ENCODE results near the gene CNTN5.

Gene CNTN5

GRCh38 chr11:99501655-99502054 is 480.9 kb downstream of the CNTN5 start:
- TF ChIP-seq, protein P1, sequence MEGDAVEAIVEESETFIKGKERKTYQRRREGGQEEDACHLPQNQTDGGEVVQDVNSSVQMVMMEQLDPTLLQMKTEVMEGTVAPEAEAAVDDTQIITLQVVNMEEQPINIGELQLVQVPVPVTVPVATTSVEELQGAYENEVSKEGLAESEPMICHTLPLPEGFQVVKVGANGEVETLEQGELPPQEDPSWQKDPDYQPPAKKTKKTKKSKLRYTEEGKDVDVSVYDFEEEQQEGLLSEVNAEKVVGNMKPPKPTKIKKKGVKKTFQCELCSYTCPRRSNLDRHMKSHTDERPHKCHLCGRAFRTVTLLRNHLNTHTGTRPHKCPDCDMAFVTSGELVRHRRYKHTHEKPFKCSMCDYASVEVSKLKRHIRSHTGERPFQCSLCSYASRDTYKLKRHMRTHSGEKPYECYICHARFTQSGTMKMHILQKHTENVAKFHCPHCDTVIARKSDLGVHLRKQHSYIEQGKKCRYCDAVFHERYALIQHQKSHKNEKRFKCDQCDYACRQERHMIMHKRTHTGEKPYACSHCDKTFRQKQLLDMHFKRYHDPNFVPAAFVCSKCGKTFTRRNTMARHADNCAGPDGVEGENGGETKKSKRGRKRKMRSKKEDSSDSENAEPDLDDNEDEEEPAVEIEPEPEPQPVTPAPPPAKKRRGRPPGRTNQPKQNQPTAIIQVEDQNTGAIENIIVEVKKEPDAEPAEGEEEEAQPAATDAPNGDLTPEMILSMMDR (IDR thresholded peaks at IDR 0.05; ENCODE audit: poor library complexity, severe bottlenecking), result no peak

DNA sequence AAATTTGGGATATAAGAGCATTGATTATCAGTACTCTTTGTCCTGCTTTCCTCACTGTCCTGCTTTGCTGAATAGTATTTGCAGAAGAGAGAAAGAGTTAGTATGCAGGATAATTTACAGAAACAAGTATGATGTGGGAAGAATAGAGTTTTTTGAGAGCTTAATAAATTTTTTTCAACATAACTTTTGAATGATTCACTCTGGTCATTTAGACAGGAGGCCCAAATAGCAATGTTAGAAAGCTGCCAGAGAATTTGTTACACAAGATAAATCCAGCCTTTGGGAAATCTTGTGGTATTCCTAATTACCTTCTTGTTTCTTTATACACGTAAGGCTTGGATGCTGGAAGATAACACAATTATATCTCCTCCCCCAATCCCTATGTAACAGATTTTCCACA is 484.6 kb downstream of the CNTN5 start:
- no peaks in the 10 kb centered on the region for H3K4me1 ChIP-seq (ENCODE audit: insufficient read depth, poor library complexity, severe bottlenecking)
- ATAC-seq (ENCODE audit: low read depth), result 0 out of 3 replicates have a peak, but pooled peaks have one; percentile 19
- TF ChIP-seq, protein P1 (IDR thresholded peaks at IDR 0.05; ENCODE audit: poor library complexity, severe bottlenecking), result no peak
- no peaks in the 10 kb centered on the region for H3K36me3 ChIP-seq (ENCODE audit: low read depth)
- no peak overlapping the region for H3K4me3 ChIP-seq (ENCODE audit: severe bottlenecking)
- peaks cover 11% of the 10 kb centered on the region for H3K27me3 ChIP-seq (ENCODE audit: insufficient read depth, poor library complexity, severe bottlenecking)
- no peak for DNase-seq (ENCODE audit: low spot score)
- no peaks in the 10 kb centered on the region for H3K9me3 ChIP-seq (ENCODE audit: severe bottlenecking)
- no peak overlapping the region for H3K27ac ChIP-seq (ENCODE audit: poor library complexity, severe bottlenecking)

More at GRCh38 chr11:99501655-99502054, 480.9 kb downstream of the CNTN5 start:
- DNase-seq (ENCODE audit: low spot score) (no peak), ATAC-seq (ENCODE audit: low read depth) (no peak)
- Histone ChIP-seq H3K4me1 (ENCODE audit: insufficient read depth, poor library complexity, severe bottlenecking) (no peaks in the 10 kb centered on the region), H3K27ac (ENCODE audit: poor library complexity, severe bottlenecking) (no peak overlapping the region), H3K36me3 (ENCODE audit: low read depth) (no peaks in the 10 kb centered on the region), H3K9me3 (ENCODE audit: severe bottlenecking) (no peaks in the 10 kb centered on the region), H3K27me3 (ENCODE audit: insufficient read depth, poor library complexity, severe bottlenecking) (peaks cover 16% of the 10 kb centered on the region), H3K4me3 (ENCODE audit: severe bottlenecking) (no peak overlapping the region)

DNA sequence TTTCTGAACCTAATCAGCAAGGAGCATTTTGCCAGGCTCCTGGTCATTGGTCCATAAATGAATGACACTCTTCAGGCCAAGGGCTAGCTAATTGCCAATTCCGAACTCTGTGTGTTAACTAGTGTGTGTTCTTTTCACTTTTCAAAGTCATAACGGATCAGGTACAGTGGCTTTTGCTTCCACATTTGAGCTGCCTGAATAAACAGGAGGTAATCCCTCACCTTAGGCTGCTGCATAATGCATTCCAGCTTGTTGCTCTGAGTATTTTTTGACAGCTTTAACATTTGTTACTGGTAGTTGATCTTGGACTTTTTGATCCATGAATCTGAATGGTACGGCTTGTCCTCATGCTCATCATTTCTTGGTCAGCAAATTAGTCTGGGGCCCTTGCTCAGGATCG is 485.1 kb downstream of the CNTN5 start:
- H3K4me1 ChIP-seq (ENCODE audit: insufficient read depth, poor library complexity, severe bottlenecking), result no peaks in the 10 kb centered on the region
- ATAC-seq (ENCODE audit: low read depth), result no peak
- DNase-seq (ENCODE audit: low spot score), result no peak
- no peaks in the 10 kb centered on the region for H3K9me3 ChIP-seq (ENCODE audit: severe bottlenecking)
- no peak overlapping the region for H3K4me3 ChIP-seq (ENCODE audit: severe bottlenecking)
- TF ChIP-seq, protein P1 (IDR thresholded peaks at IDR 0.05; ENCODE audit: poor library complexity, severe bottlenecking), result no peak
- H3K27me3 ChIP-seq (ENCODE audit: insufficient read depth, poor library complexity, severe bottlenecking), result peaks cover 10% of the 10 kb centered on the region
- no peak overlapping the region for H3K27ac ChIP-seq (ENCODE audit: poor library complexity, severe bottlenecking)
- H3K36me3 ChIP-seq (ENCODE audit: low read depth), result no peaks in the 10 kb centered on the region

DNA sequence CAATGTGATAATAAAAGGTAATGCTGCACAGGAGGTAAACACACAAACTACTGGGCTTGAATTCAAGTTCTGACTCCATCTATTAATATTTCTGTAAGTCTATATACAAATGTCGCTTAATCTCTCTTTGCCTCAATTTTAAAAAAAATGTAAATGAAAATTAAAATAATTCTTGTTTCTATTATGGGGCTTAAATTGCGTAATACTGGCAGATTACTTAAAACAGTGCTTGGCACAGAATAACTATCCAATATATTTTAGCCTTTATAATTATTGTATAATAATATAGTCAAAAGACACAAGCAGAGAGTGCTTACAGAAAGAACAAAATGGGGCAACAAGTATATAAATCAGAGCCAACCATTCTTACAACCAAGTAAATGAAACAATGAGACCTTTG is 489.1 kb downstream of the CNTN5 start:
- Histone ChIP-seq H3K4me3 (ENCODE audit: severe bottlenecking) (no peak overlapping the region), H3K9me3 (ENCODE audit: severe bottlenecking) (no peaks in the 10 kb centered on the region), H3K36me3 (ENCODE audit: low read depth) (no peaks in the 10 kb centered on the region), H3K27ac (ENCODE audit: poor library complexity, severe bottlenecking) (no peak overlapping the region), H3K27me3 (ENCODE audit: insufficient read depth, poor library complexity, severe bottlenecking) (no peaks in the 10 kb centered on the region), H3K4me1 (ENCODE audit: insufficient read depth, poor library complexity, severe bottlenecking) (no peaks in the 10 kb centered on the region)
- no peak for DNase-seq (ENCODE audit: low spot score)
- TF ChIP-seq, protein P1 (IDR thresholded peaks at IDR 0.05; ENCODE audit: poor library complexity, severe bottlenecking), result no peak
- no peak for ATAC-seq (ENCODE audit: low read depth)

- peaks cover 3% of the 10 kb centered on the region for H3K27me3 ChIP-seq (ENCODE audit: insufficient read depth, poor library complexity, severe bottlenecking)
- no peak overlapping the region for H3K27ac ChIP-seq (ENCODE audit: poor library complexity, severe bottlenecking)
- H3K9me3 ChIP-seq (ENCODE audit: severe bottlenecking), result no peaks in the 10 kb centered on the region
- H3K4me3 ChIP-seq (ENCODE audit: severe bottlenecking), result no peak overlapping the region
- ATAC-seq (ENCODE audit: low read depth) (no peak), DNase-seq (ENCODE audit: low spot score) (no peak)
- TF ChIP-seq, protein P1 (IDR thresholded peaks at IDR 0.05; ENCODE audit: poor library complexity, severe bottlenecking), result no peak
- no peaks in the 10 kb centered on the region for H3K36me3 ChIP-seq (ENCODE audit: low read depth)
- H3K4me1 ChIP-seq (ENCODE audit: insufficient read depth, poor library complexity, severe bottlenecking), result no peaks in the 10 kb centered on the region
Observed at GRCh38 chr11:99513368-99513767, 492.6 kb downstream of the CNTN5 start.
